Endothelial cell (in vitro differentiated cells): ENCODE measurements around the gene LOXL1. TPM values are rescaled to one million over a fixed set of nuclear protein-coding genes. Genes with fewer than 3 reads are reported as not detected.

Experiments used
- DNase-seq: peaks from one replicate; pipeline ENCODE4 v3.0.0; 2021; ENCODE audit warnings: low spot score
- H3K27ac Mint-ChIP-seq: one replicate; pipeline ENCODE4 v1.8.0; 2021; ENCODE audit warnings: mixed read lengths, inconsistent platforms; ENCODE audit not compliant: unreplicated experiment
- H3K27me3 Mint-ChIP-seq: one replicate; pipeline ENCODE4 v1.8.0; 2021; ENCODE audit warnings: mild to moderate bottlenecking, moderate library complexity, mixed read lengths, inconsistent platforms; ENCODE audit not compliant: unreplicated experiment
- H3K36me3 Mint-ChIP-seq: one replicate; pipeline ENCODE4 v1.8.0; 2021; ENCODE audit warnings: mild to moderate bottlenecking, low read depth, mixed read lengths, inconsistent platforms; ENCODE audit not compliant: unreplicated experiment
- H3K4me1 Mint-ChIP-seq: one replicate; pipeline ENCODE4 v1.8.0; 2021; ENCODE audit warnings: mild to moderate bottlenecking, mixed read lengths, inconsistent platforms; ENCODE audit not compliant: unreplicated experiment
- H3K4me3 Mint-ChIP-seq: one replicate; pipeline ENCODE4 v1.8.0; 2021; ENCODE audit warnings: mild to moderate bottlenecking, mixed read lengths, inconsistent platforms; ENCODE audit not compliant: unreplicated experiment
- H3K9me3 Mint-ChIP-seq: one replicate; pipeline ENCODE4 v1.8.0; 2021; ENCODE audit warnings: mixed read lengths, inconsistent platforms; ENCODE audit not compliant: unreplicated experiment
- CTCF ChIP-seq: fragments of 200-600 bp; sonication (generic); IDR thresholded peaks from one replicate; pipeline ENCODE4 v1.5.0; 2021; ENCODE audit warnings: antibody characterized with exemption; ENCODE audit not compliant: unreplicated experiment
- total RNA-seq: library from RNA; stranded (reverse); fragmentation: NEBNext Ultra II Directional; extraction: Animal tissue kit (Norgen Biotek cat#: 25700); gene quantifications from one replicate; pipeline ENCODE4 v1.2.1, GENCODE V29; 2021; ENCODE audit not compliant: unreplicated experiment

LOXL1 gene
- total RNA-seq, 1 donor from 2014 or later: 156 TPM

GRCh38 chr15:73952913-73953750 lies 26.9 kb downstream of the LOXL1 start:
- Mint-ChIP-seq H3K27me3 (peaks cover 14% of the 10 kb centered on the region), H3K4me1 (peaks cover 24% of the 10 kb centered on the region), H3K27ac (no peak overlapping the region), H3K9me3 (no peaks in the 10 kb centered on the region), H3K36me3 (peaks cover 14% of the 10 kb centered on the region), H3K4me3 (no peak overlapping the region)
- no peak for TF ChIP-seq CTCF
- no peak for DNase-seq

GRCh38 chr15:73954188-73955145 lies 28.2 kb downstream of the LOXL1 start:
- Mint-ChIP-seq H3K27me3 (peaks cover 15% of the 10 kb centered on the region), H3K27ac (no peak overlapping the region), H3K36me3 (peaks cover 4% of the 10 kb centered on the region), H3K4me1 (peaks cover 27% of the 10 kb centered on the region), H3K4me3 (no peak overlapping the region), H3K9me3 (no peaks in the 10 kb centered on the region)
- DNase-seq: no peak
- no peak for TF ChIP-seq CTCF

GRCh38 chr15:73955326-73955725 lies 29.1 kb downstream of the LOXL1 start:
- Mint-ChIP-seq H3K4me1 (peaks cover 26% of the 10 kb centered on the region), H3K9me3 (no peaks in the 10 kb centered on the region), H3K27me3 (peaks cover 15% of the 10 kb centered on the region), H3K27ac (no peak overlapping the region), H3K4me3 (no peak overlapping the region), H3K36me3 (peaks cover 2% of the 10 kb centered on the region)
- DNase-seq: no peak
- TF ChIP-seq CTCF: no peak

- no peak for TF ChIP-seq CTCF
- Mint-ChIP-seq H3K27ac (no peak overlapping the region), H3K36me3 (no peaks in the 10 kb centered on the region), H3K27me3 (peaks cover 15% of the 10 kb centered on the region), H3K9me3 (no peaks in the 10 kb centered on the region), H3K4me3 (no peak overlapping the region), H3K4me1 (peaks cover 21% of the 10 kb centered on the region)
- no peak for DNase-seq
Measured at GRCh38 chr15:73955861-73956742, 29.8 kb downstream of the LOXL1 start.
